Omental fat pad (tissue), 4 donors: ENCODE results near the gene RELT. TPM values are rescaled to one million over a fixed set of nuclear protein-coding genes. Genes with fewer than 3 reads are reported as not detected.
A peak's percentile ranks its signal among the peaks of the same experiment; 100 is the strongest.

Source experiments
- ATAC-seq: fragments of 150-250 bp; one replicate; pipeline ENCODE4 v1.9.1; 2016; ENCODE audit warnings: mild to moderate bottlenecking, moderate library complexity; ENCODE audit not compliant: low FRiP score
- DNase-seq: peaks from one replicate; pipeline ENCODE4 v3.0.0-alpha.2; 2019; ENCODE audit warnings: low spot score
- CTCF ChIP-seq, 3 donors: fragments of 450-650 bp; IDR thresholded peaks; one replicate each; pipeline ENCODE4 v1.5.1; 2016 to 2017; ENCODE audit warnings: antibody characterized with exemption in 3 of 3, mild to moderate bottlenecking in 3 of 3, moderate library complexity in 2 of 3
- total RNA-seq, 4 donors: library from RNA; depleted of rRNA; stranded (reverse); fragments of >200 nt; gene quantifications; one replicate each; pipeline ENCODE4 v1.1.0, GENCODE V29; 2016

RELT gene
- total RNA-seq, 4 donors from 2014 or later: 5.0 to 21.6 (median 9.0) TPM

- ATAC-seq: no peak
- TF ChIP-seq CTCF (IDR thresholded peaks at IDR 0.05): no peak
- no peak for DNase-seq
Measured at GRCh38 chr11:73348838-73349237, 27.4 kb upstream of the RELT start.

GRCh38 chr11:73349633-73350032 lies 26.6 kb upstream of the RELT start:
- no peak for TF ChIP-seq CTCF (IDR thresholded peaks at IDR 0.05)
- ATAC-seq (no peak), DNase-seq (no peak)

GRCh38 chr11:73350908-73351636 lies 25.1 kb upstream of the RELT start:
- DNase-seq (no peak), ATAC-seq (peak; percentile 67)
- peak in 2 of 3 donors; percentile 66 to 73 for TF ChIP-seq CTCF (IDR thresholded peaks at IDR 0.05)

GRCh38 chr11:73353422-73353821 lies 22.8 kb upstream of the RELT start:
- ATAC-seq: no peak
- no peak for TF ChIP-seq CTCF (IDR thresholded peaks at IDR 0.05)
- no peak for DNase-seq

- no peak for TF ChIP-seq CTCF (IDR thresholded peaks at IDR 0.05)
- DNase-seq (no peak), ATAC-seq (no peak)
Measured at GRCh38 chr11:73355109-73355508, 21.1 kb upstream of the RELT start.

- ATAC-seq (no peak), DNase-seq (no peak)
- no peak for TF ChIP-seq CTCF (IDR thresholded peaks at IDR 0.05)
Measured at GRCh38 chr11:73356979-73357860, 19.0 kb upstream of the RELT start.
